Embryonic facial prominence (tissue), 1 donor: ENCODE measurements around the gene THBS4.

Source experiments
- DNase-seq: peaks from one replicate; pipeline ENCODE4 v3.0.0-alpha.2; 2016; ENCODE audit errors: extremely low spot score

The THBS4 gene

GRCh38 chr5:80116465-80116864 is 81.3 kb downstream of the THBS4 start:
- DNase-seq = no peak

- DNase-seq = no peak
Observed at GRCh38 chr5:80117446-80117845, 82.3 kb downstream of the THBS4 start.

- DNase-seq = no peak
Observed at GRCh38 chr5:80119372-80119771, 84.2 kb downstream of the THBS4 start.

DNA sequence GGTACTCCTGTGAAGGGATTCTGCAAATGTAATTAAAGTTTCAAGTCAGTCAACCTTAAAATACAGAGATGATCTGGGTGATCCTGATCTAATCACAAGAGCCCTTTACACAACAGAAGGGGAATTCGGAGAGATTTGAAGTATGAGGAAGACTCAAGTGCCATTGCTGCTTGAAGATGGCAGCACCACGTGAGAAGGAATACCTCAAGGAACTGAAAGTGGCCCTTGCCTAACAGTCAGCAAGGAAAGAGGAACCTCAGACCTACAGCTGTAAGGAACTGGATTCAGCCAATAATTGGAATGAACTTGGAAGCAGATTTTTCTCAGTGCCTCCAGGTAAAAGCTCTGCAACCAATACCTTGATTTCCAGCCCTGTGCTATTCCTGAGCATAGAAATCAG is 87.4 kb downstream of the THBS4 start:
- DNase-seq = no peak

DNA sequence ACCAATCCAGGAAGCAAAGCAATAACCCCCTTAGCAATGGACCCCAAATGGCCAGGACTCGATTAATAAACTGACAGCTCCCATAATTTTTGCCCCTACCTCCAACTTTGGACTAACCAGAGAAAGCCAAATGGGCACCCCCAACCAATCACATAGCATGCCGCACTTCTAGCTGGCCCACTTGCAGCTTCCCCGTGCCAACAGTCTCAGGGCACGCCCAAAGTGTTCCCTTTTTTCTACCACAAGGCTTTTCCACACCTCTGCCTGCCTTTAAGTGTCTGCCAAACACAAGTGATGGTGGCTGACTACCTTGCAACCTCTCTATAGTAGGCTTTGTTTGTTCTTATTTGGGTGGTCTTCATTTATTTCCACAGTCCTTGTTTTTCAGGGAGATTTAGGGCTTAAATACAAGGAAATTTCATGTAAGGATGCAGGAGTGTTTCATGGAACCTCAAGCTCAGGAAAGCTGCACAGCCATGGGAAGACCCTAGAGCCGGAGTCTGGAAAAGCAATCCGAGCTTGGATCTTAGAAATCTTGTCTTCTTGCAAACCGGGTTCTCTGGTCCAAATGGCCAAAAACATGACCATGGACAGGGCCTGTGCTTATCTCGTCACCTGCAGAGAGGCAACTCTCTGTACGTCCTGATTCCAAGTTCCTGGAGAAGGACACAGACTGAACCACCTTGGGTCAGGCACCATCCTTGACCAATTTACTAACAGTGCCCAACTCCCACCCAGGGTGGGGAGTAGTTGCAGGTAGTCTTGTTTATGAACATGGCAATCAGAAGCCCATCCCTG is 89.2 kb downstream of the THBS4 start:
- DNase-seq = no peak

DNA sequence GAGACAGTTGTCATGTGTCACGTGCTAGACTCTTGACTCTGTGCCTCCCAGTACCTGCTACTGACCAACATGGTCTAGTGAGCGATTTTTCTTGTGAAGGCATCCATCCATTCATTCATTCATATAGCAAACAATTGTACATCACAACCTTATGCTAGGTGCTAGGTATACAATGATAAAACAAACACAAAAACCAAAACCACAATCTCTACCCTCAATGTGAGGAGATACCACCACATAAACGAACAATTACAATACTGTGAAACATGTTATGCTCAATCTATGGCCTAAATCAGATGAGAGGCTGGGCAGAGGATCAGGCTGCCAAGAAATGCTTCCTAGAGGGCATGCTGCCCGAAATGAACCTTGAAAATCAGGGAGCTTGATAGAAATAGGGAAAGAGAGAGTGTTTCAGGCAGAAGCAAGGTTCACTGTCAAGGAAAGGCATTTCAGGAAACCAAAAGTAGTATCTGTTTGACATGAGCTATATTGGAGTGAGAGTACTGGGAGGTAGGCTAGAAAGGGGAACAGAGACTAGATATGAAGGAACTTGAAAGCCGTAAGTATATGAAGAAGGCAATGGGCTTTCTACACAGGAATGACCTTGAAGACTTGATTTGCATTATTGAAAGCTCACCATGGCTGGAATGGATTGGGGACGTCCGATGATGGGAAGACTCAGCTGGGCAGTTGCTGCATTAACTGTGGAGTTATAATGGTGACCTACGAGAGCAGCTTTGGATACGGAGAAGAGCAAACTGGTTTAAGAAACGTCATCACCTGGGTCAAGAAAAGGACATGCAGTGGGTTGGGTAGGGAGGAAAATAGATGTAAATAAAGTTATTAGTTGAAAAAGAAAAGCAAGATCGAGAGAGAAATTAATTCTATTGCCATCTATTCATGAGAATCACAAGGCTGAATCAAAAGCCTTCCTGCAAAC is 90.1 kb downstream of the THBS4 start:
- no peak for DNase-seq

DNA sequence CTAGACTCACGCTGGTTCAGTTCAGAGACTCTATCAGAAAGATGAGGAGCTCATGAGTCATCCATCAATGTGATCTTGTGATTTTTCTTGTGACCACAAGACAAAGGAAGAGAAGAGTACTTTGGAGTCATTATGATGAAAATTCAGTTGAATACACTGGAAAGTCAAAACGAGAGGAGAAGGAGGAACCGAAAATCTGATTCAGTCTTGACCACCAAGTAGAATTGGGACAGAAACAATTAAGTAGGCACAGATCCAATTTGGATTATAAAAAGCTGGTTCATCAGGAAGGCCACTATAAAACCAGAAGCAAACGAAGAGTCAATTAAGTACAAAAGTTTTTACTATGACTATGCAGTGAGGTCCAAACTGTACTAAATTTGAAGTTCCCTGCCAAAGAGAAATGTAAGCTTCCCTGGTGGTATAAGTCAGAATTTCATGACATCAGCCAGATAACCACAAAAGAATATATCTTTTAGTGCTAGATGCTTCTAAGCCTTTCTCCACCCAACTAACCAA is 90.9 kb downstream of the THBS4 start:
- DNase-seq = no peak

DNA sequence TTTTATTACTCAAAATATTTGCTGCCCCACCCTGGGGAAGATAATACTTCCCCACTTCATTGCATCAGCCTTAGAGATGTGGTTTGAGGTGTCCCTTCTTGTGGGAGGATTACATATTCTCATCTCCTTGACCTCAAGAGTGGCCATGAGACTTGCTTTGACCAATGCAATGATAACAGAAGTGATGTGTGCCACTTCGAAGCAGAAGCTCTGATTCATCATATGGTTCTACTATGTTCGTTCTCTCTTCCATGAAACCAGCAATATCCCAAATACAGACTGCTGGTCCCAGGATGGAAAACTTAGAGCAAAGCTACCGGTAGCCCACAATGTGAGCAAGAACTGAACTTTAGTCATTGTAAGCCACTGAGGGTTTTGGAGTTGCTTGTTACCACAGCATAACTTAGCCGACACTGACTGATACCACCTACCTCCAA is 92.0 kb downstream of the THBS4 start:
- no peak for DNase-seq

DNA sequence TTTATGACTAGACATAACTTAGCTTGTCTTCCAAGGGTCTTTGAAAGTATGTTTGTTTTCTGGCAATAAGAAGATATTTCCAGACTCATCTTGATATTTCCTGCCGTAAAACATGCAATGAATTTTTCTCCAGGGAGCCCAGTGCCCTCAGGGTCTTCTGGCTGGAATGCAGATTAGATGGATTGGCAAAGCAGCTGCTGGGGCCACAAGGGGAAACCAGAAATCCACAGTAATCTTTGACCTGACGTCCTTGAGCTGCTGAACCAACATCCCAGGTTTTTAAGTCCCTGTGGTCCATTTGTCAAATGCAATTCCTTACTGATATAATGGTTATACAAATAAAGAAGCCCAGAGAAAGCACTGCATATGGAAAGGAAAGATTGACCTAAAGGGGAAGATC is 93.0 kb downstream of the THBS4 start:
- DNase-seq = no peak

- DNase-seq = no peak
Observed at GRCh38 chr5:80129146-80129545, 94.0 kb downstream of the THBS4 start.
